ENCODE measurements around the gene ADCY6. TPM values are rescaled to one million over a fixed set of nuclear protein-coding genes. Genes with fewer than 3 reads are reported as not detected.

Gene ADCY6
- total RNA-seq, 1 experiment from 2014 or later = 31.1 TPM

DNA sequence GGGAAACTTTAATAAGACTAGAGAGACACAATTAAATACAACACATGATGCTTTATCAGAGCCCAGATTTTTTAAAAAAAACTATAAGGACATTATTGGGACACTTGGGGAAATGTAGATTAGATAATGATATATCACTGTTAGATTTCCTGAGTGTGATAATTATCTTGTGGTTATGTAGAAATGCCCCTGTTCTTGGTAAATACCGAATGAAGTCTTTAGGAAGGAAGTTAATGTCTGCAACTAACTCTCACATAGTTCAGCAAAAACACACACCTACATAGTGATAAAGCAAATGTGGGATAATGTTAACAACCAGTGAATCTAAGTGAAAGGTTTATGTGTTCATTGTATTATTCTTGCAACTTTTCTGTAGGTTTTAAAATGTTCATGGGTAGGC lies 14.8 kb upstream of the ADCY6 start:
- Histone ChIP-seq H4K5ac (ENCODE audit: insufficient read length, low read depth, low read length) (no peak overlapping the region), H3K4me1 (ENCODE audit: insufficient read depth, low read length) (no peaks in the 10 kb centered on the region), H2BK12ac (ENCODE audit: insufficient read length, low read depth, low read length) (no peak overlapping the region), H3K23me2 (ENCODE audit: insufficient read length, low read depth, low read length, poor library complexity, severe bottlenecking) (no peaks in the 10 kb centered on the region), H3K9ac (ENCODE audit: extremely low read depth, insufficient read length, low read length) (no peak overlapping the region), H3T11ph (ENCODE audit: low read length) (no peak overlapping the region), H3K79me2 (ENCODE audit: insufficient read depth, low read length) (no peaks in the 10 kb centered on the region), H3K4ac (ENCODE audit: low read depth, low read length) (no peak overlapping the region), H2BK20ac (ENCODE audit: low read depth, low read length, poor library complexity, severe bottlenecking) (no peak overlapping the region), H3K23ac (ENCODE audit: insufficient read length, low read depth, low read length) (no peak overlapping the region), H2AK5ac (ENCODE audit: insufficient read length, low read length) (no peak overlapping the region), H3K27ac (ENCODE audit: insufficient read length, low read depth, low read length) (no peak overlapping the region), H2BK120ac (ENCODE audit: low read depth, low read length, poor library complexity, severe bottlenecking) (no peak overlapping the region), H3K56ac (ENCODE audit: insufficient read length, low read depth, low read length) (no peak overlapping the region), H3K18ac (ENCODE audit: insufficient read length, low read depth, low read length) (no peak overlapping the region), H3K14ac (ENCODE audit: insufficient read depth, low read length) (no peak overlapping the region), H3K9me3 (ENCODE audit: control insufficient read depth, low read depth, low read length) (no peaks in the 10 kb centered on the region), H2AFZ (ENCODE audit: low read length) (no peak overlapping the region), H3K4me2 (ENCODE audit: insufficient read depth, insufficient read length, low read length) (no peak overlapping the region), H4K91ac (ENCODE audit: insufficient read length, low read depth, low read length) (no peak overlapping the region), H3K27me3 (ENCODE audit: insufficient read depth, low read length) (no peaks in the 10 kb centered on the region), H4K8ac (replicated peaks; ENCODE audit: insufficient read length, low read depth, low read length) (no peak overlapping the region), H3K79me1 (ENCODE audit: insufficient read depth, low read depth, low read length, poor library complexity, severe bottlenecking) (no peaks in the 10 kb centered on the region), H4K20me1 (ENCODE audit: control insufficient read depth, insufficient read depth, insufficient read length) (no peaks in the 10 kb centered on the region), H2BK15ac (ENCODE audit: low read depth, low read length) (no peak overlapping the region), H2BK5ac (ENCODE audit: insufficient read length, low read length) (no peak overlapping the region)
- Mint-ChIP-seq H3K4me3 (no peak overlapping the region), H3K36me3 (ENCODE audit: insufficient read depth in 1 of 3, low read depth in 3 of 3) (no peaks in the 10 kb centered on the region), H3K4me1 (0 out of 4 replicates have a peak, but pooled peaks cover 0 to 2% of the 10 kb centered on the region in 2 experiments), H3K9me3 (no peaks in the 10 kb centered on the region), H3K27me3 (ENCODE audit: low read depth) (no peaks in the 10 kb centered on the region; the same call in 1 of the 2 replicates), H3K27ac (no peak overlapping the region)
- no peak for DNase-seq
- TF ChIP-seq, protein P1, sequence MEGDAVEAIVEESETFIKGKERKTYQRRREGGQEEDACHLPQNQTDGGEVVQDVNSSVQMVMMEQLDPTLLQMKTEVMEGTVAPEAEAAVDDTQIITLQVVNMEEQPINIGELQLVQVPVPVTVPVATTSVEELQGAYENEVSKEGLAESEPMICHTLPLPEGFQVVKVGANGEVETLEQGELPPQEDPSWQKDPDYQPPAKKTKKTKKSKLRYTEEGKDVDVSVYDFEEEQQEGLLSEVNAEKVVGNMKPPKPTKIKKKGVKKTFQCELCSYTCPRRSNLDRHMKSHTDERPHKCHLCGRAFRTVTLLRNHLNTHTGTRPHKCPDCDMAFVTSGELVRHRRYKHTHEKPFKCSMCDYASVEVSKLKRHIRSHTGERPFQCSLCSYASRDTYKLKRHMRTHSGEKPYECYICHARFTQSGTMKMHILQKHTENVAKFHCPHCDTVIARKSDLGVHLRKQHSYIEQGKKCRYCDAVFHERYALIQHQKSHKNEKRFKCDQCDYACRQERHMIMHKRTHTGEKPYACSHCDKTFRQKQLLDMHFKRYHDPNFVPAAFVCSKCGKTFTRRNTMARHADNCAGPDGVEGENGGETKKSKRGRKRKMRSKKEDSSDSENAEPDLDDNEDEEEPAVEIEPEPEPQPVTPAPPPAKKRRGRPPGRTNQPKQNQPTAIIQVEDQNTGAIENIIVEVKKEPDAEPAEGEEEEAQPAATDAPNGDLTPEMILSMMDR (conservative IDR thresholded peaks at IDR 0.05) = no peak
- no CpG with 5 or more reads among the region's 1 CpG for WGBS (ENCODE audit: extremely low coverage, insufficient read length, low lambda C conversion rate)
